ENCODE measurements around the gene ACTRT2. TPM values are rescaled to one million over a fixed set of nuclear protein-coding genes. Genes with fewer than 3 reads are reported as not detected.

Gene ACTRT2
- total and polyA plus RNA-seq, 2 of the 8 experiments (the other 6 are each of a cell fraction or from before 2014, with no cell fraction given) = not detected

DNA sequence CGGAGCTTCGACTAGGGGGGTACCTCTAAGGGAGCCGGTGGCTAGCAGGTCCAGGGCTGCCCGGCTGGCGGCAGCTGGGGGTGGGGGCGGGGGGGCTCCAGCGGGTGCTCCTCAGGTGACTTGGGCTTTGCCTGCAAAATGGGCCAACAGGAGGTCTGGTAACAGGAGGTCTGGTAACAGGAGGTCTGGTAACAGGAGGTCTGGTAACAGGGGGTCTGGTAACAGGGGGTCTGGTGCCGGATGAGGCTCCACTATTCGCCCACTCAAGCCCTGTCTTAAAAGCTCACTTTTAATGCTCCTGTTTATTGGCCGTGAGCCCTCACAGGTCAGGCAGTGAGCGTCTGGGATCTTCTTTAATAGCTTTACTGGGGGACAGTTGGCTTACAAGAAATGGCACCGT lies 40.4 kb upstream of the ACTRT2 start:
- ChIA-PET POLR2A (ENCODE audit: partially characterized antibody) (no interaction called here), CTCF (ENCODE audit: partially characterized antibody) (no interaction called here)
- Histone ChIP-seq H3K4me3 (ENCODE audit: extremely low read depth in 1 of 4, insufficient read depth in 2 of 4, low read depth in 3 of 4, low read length in 4 of 4) (no peak overlapping the region), H2BK15ac (ENCODE audit: low read length) (no peak overlapping the region), H3K4me2 (ENCODE audit: insufficient read depth in 1 of 2, low read depth in 2 of 2, low read length in 2 of 2) (no peak overlapping the region), H3K9me3 (ENCODE audit: insufficient read depth in 2 of 2, low read depth in 1 of 2, low read length in 1 of 2) (peaks cover 58 to 100% of the 10 kb centered on the region in 2 experiments), H3K23me2 (ENCODE audit: low read depth, low read length) (peaks cover 9% of the 10 kb centered on the region; the same call in 1 of the 2 replicates), H3K23ac (ENCODE audit: insufficient read length) (no peak overlapping the region), H4K8ac (ENCODE audit: extremely low read depth, insufficient read depth, low read length) (no peak overlapping the region), H4K5ac (ENCODE audit: insufficient read length, low read depth, low read length) (no peak overlapping the region), H3K27me3 (replicated peaks in 1 of 4; ENCODE audit: control insufficient read depth in 3 of 4, extremely low read depth in 1 of 4, insufficient read depth in 3 of 4, low read length in 3 of 4) (no peaks in the 10 kb centered on the region), H2BK12ac (ENCODE audit: low read depth, low read length) (no peak overlapping the region), H2BK20ac (ENCODE audit: low read length) (no peak overlapping the region), H3K4me1 (replicated peaks in 1 of 4; ENCODE audit: control insufficient read depth in 3 of 4, insufficient read depth in 4 of 4, low read length in 3 of 4) (no peaks in the 10 kb centered on the region; a peak in 2 of 7 replicates), H3K4ac (replicated peaks; ENCODE audit: insufficient read length, low read depth, low read length) (no peak overlapping the region), H3K79me2 (ENCODE audit: control insufficient read depth in 1 of 2, insufficient read depth in 2 of 2, low read length in 2 of 2) (no peaks in the 10 kb centered on the region), H4K91ac (replicated peaks; ENCODE audit: insufficient read length, low read length) (no peak overlapping the region), H2AK5ac (ENCODE audit: low read depth, low read length) (no peak overlapping the region), H4K20me1 (replicated peaks in 1 of 2; ENCODE audit: control insufficient read depth in 1 of 2, insufficient read depth in 2 of 2, low read length in 2 of 2) (no peaks in the 10 kb centered on the region), H3K18ac (ENCODE audit: extremely low read depth, low read length) (no peak overlapping the region), H3K56ac (replicated peaks; ENCODE audit: insufficient read length, low read depth, low read length) (no peak overlapping the region), H3K36me3 (ENCODE audit: control insufficient read depth in 2 of 4, insufficient read depth in 4 of 4, low read length in 3 of 4) (no peaks in the 10 kb centered on the region), H3K79me1 (ENCODE audit: low read depth, low read length) (no peaks in the 10 kb centered on the region), H3K27ac (ENCODE audit: low read depth, low read length) (no peak overlapping the region), H2BK120ac (replicated peaks; ENCODE audit: low read depth, low read length) (no peak overlapping the region), H2BK5ac (ENCODE audit: low read depth, low read length) (no peak overlapping the region), H3K14ac (ENCODE audit: insufficient read length) (no peak overlapping the region), H2AFZ (ENCODE audit: low read length) (no peak overlapping the region), H3K9ac (replicated peaks in 1 of 4; ENCODE audit: extremely low read depth in 1 of 4, low read depth in 3 of 4, low read length in 3 of 4) (no peak overlapping the region)
- DNase-seq (ENCODE audit: low read depth in 1 of 2, low spot score in 2 of 2) (no peak), FAIRE-seq (no peak)
- WGBS, 2 experiments (ENCODE audit: extremely low coverage in 1 of 2, insufficient coverage in 1 of 2, insufficient read length in 1 of 2, insufficient replicate concordance in 2 of 2, low coverage in 1 of 2, low lambda C conversion rate in 2 of 2, missing lambda C conversion rate in 1 of 2) = 100% methylated on average over 1 of the region's 12 CpGs; no CpG with 5 or more reads in 1 of the 2 experiments
- no peak for TF ChIP-seq RXRA (IDR thresholded peaks at IDR 0.05; ENCODE audit: insufficient read depth, low read depth, low read length)
- TF ChIP-seq E2F6 (IDR thresholded peaks at IDR 0.05) = no peak
- no peak for TF ChIP-seq PHF8 (conservative IDR thresholded peaks at IDR 0.05; ENCODE audit: low read depth, low read length)
- no peak for TF ChIP-seq CTCF (IDR thresholded peaks at IDR 0.05; ENCODE audit: control extremely low read depth in 1 of 3, insufficient read depth in 1 of 3, low read depth in 1 of 3, low read length in 3 of 3)
- TF ChIP-seq RNF2 (IDR thresholded peaks at IDR 0.05; ENCODE audit: borderline replicate concordance, low read depth, low read length, missing control alignments, poor library complexity, severe bottlenecking) = no peak
- TF ChIP-seq SAP30 (IDR thresholded peaks at IDR 0.05; ENCODE audit: insufficient read depth, insufficient replicate concordance, low read length) = no peak
- TF ChIP-seq SUZ12 (IDR thresholded peaks at IDR 0.05; ENCODE audit: low read length) = no peak
- TF ChIP-seq CTBP2 (IDR thresholded peaks at IDR 0.05; ENCODE audit: borderline replicate concordance, insufficient read depth, insufficient read length, low read length) = no peak
- TF ChIP-seq SP4 (IDR thresholded peaks at IDR 0.05; ENCODE audit: low read length) = no peak

All from H1 (cell line).